ENCODE data around the gene SH3GL3. TPM values are rescaled to one million over a fixed set of nuclear protein-coding genes. Genes with fewer than 3 reads are reported as not detected.

Gene SH3GL3
- total RNA-seq, 4 donors from 2014 or later = 0.40 TPM; not detected in 3

- Histone ChIP-seq H3K36me3 (no peaks in the 10 kb centered on the region), H3K9me3 (no peaks in the 10 kb centered on the region), H3K4me1 (no peaks in the 10 kb centered on the region), H3K27ac (no peak overlapping the region), H3K4me3 (replicated peaks in 1 of 3) (no peak overlapping the region), H3K27me3 (no peaks in the 10 kb centered on the region)
- intact Hi-C loops (cut with DNase I) = loop anchor here (10.0 kb wide), 1 partner anchor 470 kb away; no protein-coding TSS in a partner anchor
- no peak for DNase-seq
- TF ChIP-seq, protein P1, sequence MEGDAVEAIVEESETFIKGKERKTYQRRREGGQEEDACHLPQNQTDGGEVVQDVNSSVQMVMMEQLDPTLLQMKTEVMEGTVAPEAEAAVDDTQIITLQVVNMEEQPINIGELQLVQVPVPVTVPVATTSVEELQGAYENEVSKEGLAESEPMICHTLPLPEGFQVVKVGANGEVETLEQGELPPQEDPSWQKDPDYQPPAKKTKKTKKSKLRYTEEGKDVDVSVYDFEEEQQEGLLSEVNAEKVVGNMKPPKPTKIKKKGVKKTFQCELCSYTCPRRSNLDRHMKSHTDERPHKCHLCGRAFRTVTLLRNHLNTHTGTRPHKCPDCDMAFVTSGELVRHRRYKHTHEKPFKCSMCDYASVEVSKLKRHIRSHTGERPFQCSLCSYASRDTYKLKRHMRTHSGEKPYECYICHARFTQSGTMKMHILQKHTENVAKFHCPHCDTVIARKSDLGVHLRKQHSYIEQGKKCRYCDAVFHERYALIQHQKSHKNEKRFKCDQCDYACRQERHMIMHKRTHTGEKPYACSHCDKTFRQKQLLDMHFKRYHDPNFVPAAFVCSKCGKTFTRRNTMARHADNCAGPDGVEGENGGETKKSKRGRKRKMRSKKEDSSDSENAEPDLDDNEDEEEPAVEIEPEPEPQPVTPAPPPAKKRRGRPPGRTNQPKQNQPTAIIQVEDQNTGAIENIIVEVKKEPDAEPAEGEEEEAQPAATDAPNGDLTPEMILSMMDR (IDR thresholded peaks at IDR 0.05) = no peak
- TF ChIP-seq POLR2A (IDR thresholded peaks at IDR 0.05) = no peak
- 61 to 63% methylated on average over 3 of the region's 3 CpGs for WGBS, 2 donors
Observed at GRCh38 chr15:83565138-83565537, 118.0 kb downstream of the SH3GL3 start.

GRCh38 chr15:83565553-83566159 is 118.5 kb downstream of the SH3GL3 start:
- 28 to 29% methylated on average over 4 of the region's 4 CpGs for WGBS, 2 donors
- no peaks in the 10 kb centered on the region for H3K9me3 ChIP-seq
- no peaks in the 10 kb centered on the region for H3K36me3 ChIP-seq
- intact Hi-C loops (cut with DNase I) = loop anchor here (10.0 kb wide), 1 partner anchor 469 kb away; no protein-coding TSS in a partner anchor
- DNase-seq = no peak
- H3K4me3 ChIP-seq (replicated peaks in 1 of 3) = no peak overlapping the region
- TF ChIP-seq POLR2A (IDR thresholded peaks at IDR 0.05) = no peak
- TF ChIP-seq, protein P1 (IDR thresholded peaks at IDR 0.05) = peak in 4 of 6 experiments; percentile 13 to 66 (median 52)
- H3K27ac ChIP-seq = no peak overlapping the region
- no peaks in the 10 kb centered on the region for H3K4me1 ChIP-seq
- no peaks in the 10 kb centered on the region for H3K27me3 ChIP-seq

DNA sequence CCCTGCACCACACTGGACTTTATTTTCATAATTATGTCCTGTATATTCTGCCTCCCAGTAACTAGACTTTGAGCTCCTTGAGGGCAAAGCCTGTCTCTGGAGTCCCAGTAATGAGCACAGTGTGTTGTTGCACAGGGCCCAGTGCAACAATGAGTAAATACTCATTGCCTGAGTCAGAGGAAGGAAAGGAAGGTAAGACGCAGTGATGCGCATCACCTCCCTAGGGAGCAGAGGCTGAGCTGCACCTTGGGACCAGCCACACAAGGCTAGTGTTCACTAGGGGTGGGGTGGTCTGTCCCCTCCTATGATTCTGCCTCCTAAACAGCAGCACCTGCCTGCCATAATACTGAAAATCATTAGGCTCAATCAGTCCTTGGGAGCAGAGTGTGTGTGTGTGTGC is 120.2 kb downstream of the SH3GL3 start:
- intact Hi-C loops (cut with DNase I) = loop anchor here (10.0 kb wide), 1 partner anchor 467 kb away; no protein-coding TSS in a partner anchor
- no peaks in the 10 kb centered on the region for H3K27me3 ChIP-seq
- no peaks in the 10 kb centered on the region for H3K9me3 ChIP-seq
- H3K27ac ChIP-seq = no peak overlapping the region
- H3K4me3 ChIP-seq (replicated peaks in 1 of 3) = no peak overlapping the region
- no peaks in the 10 kb centered on the region for H3K36me3 ChIP-seq
- no peak for DNase-seq
- TF ChIP-seq POLR2A (IDR thresholded peaks at IDR 0.05) = no peak
- TF ChIP-seq, protein P1 (IDR thresholded peaks at IDR 0.05) = no peak
- 87 to 91% methylated on average over 2 of the region's 2 CpGs for WGBS, 2 donors
- no peaks in the 10 kb centered on the region for H3K4me1 ChIP-seq

DNA sequence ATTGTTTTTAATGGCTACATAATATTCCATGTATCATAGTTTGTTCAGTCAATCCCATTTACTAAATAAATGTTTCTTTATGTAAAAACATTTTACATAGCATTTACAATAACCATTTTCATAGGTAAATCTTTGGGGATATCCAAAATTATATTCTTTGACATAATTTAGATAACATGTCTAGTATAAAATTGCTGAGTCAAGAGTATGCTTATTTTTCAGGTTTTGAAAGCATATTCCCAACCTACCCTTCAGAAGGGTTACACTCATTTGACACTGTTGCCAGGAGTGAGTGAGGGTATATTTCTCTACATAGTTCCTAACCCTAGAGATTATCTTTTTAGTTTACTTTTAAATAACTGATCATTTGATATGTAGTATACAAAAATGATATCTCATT is 122.2 kb downstream of the SH3GL3 start:
- H3K27ac ChIP-seq = no peak overlapping the region
- TF ChIP-seq POLR2A (IDR thresholded peaks at IDR 0.05) = no peak
- TF ChIP-seq, protein P1 (IDR thresholded peaks at IDR 0.05) = no peak
- no peak overlapping the region for H3K4me3 ChIP-seq (replicated peaks in 1 of 3)
- no peaks in the 10 kb centered on the region for H3K4me1 ChIP-seq
- H3K9me3 ChIP-seq = no peaks in the 10 kb centered on the region
- no peaks in the 10 kb centered on the region for H3K36me3 ChIP-seq
- intact Hi-C loops (cut with DNase I) = loop anchor here (10.0 kb wide), 1 partner anchor 465 kb away; no protein-coding TSS in a partner anchor
- no peak for DNase-seq
- no peaks in the 10 kb centered on the region for H3K27me3 ChIP-seq

DNA sequence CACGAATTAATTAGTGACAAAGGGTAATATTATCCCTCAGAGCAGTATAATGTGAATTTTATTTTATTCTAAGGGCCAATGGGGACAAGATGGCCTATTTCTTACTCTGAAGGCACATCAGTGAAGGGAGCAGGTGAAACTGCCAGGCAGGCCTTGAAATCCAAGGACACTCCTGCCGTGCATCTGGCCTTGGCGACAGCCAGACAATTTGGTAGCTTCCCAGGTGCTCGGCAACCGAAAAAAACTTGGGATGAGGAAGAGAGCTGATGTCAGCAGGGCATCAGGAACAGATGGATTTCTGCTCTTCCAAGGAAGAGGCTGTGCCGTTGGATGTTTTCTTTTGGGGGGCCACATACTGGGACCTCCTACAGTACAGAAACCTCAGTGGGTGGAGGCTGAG is 123.6 kb downstream of the SH3GL3 start:
- H3K4me1 ChIP-seq = no peaks in the 10 kb centered on the region
- intact Hi-C loops (cut with DNase I) = loop anchor here (10.0 kb wide), 1 partner anchor 274 kb away; no protein-coding TSS in a partner anchor
- H3K27ac ChIP-seq = no peak overlapping the region
- TF ChIP-seq, protein P1 (IDR thresholded peaks at IDR 0.05) = no peak
- TF ChIP-seq POLR2A (IDR thresholded peaks at IDR 0.05) = no peak
- no peaks in the 10 kb centered on the region for H3K9me3 ChIP-seq
- no peaks in the 10 kb centered on the region for H3K36me3 ChIP-seq
- WGBS, 2 donors = 69 to 71% methylated on average over 6 of the region's 6 CpGs
- DNase-seq = no peak
- no peaks in the 10 kb centered on the region for H3K27me3 ChIP-seq
- no peak overlapping the region for H3K4me3 ChIP-seq (replicated peaks in 1 of 3)
